ENCODE data around the gene NUCB1.
"Not testable (repeated sequence)": the region's sequence is repeated elsewhere in the genome, so short reads cannot be mapped to it uniquely, and the experiment has no call there.

Gene NUCB1

DNA sequence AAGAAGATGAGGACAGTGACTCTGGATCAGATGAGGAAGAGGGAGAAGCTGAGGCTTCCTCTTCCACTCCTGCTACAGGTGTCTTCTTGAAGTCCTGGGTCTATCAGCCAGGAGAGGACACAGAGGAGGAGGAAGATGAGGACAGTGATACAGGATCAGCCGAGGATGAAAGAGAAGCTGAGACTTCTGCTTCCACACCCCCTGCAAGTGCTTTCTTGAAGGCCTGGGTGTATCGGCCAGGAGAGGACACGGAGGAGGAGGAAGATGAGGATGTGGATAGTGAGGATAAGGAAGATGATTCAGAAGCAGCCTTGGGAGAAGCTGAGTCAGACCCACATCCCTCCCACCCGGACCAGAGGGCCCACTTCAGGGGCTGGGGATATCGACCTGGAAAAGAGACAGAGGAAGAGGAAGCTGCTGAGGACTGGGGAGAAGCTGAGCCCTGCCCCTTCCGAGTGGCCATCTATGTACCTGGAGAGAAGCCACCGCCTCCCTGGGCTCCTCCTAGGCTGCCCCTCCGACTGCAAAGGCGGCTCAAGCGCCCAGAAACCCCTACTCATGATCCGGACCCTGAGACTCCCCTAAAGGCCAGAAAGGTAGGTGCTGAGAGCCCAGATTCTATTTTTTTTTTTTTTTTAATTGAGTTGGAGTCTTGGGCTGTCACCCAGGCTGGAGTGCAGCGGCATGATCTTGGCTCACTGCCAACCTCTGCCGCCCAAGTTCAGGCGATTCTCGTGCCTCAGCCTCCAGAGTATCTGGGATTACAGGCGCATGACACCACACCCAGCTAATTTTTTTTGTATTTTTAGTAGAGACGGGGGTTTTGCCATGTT is 25.6 kb upstream of the NUCB1 start:
- DNase-seq (ENCODE audit: low read depth): peak; percentile 28

DNA sequence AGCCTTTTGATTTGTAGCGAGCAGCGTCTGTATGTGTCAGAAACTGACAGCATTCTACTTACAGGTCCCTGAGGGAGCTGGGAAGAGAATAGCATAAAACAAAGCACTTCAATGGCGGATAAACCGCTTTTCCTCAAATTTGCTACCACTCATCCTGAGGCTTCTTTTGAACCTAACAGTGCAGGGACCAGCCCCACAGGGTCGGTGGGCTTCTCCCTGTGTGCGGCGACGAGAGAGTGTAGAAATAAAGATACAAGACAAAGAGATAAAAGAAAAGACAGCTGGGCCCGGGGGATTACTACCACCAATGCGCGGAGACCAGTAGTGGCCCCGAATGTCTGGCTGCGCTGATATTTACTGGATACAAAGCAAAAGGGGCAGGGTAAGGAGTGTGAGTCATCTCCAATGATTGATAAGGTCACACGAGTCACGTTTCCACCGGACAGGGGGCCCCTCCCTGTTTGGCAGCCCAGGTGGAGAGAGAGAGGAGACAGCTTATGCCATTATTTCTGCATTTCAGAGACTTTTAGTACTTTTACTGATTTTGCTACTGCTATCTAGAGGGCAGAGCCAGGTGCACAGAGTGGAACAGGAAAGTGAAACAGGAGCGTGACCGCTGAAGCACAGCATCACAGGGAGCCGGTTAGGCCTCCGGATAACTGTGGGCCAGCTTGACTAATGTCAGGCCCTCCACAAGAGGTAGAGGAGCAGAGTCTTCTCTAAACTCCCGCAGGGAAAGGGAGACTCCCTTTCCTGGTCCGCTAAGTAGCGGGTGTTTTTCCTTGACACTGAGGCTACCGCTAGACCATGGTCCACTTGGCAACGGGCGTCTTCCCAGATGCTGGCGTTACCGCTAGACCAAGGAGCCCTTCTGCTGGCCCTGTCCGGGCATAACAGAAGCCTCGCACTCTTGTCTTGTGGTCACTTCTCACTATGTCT is 23.8 kb upstream of the NUCB1 start:
- DNase-seq (ENCODE audit: low read depth): not testable (repeated sequence)

DNA sequence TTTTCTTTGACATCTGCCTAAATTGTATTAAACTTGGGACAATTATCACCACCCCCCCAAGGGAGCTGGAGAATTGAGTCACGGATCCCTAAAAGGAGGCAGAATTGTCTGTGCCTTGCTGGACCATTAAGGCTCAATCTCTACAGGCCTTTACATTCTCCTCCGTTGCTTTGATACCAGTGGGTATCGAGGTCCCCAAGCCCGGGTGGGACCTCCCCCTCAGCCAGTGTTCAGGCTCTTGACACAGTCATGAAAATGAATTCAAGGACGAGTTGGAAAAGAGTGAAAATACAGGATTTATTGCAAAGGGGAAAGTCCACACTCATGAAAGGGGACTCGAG is 22.3 kb upstream of the NUCB1 start:
- DNase-seq (ENCODE audit: low read depth): no peak

DNA sequence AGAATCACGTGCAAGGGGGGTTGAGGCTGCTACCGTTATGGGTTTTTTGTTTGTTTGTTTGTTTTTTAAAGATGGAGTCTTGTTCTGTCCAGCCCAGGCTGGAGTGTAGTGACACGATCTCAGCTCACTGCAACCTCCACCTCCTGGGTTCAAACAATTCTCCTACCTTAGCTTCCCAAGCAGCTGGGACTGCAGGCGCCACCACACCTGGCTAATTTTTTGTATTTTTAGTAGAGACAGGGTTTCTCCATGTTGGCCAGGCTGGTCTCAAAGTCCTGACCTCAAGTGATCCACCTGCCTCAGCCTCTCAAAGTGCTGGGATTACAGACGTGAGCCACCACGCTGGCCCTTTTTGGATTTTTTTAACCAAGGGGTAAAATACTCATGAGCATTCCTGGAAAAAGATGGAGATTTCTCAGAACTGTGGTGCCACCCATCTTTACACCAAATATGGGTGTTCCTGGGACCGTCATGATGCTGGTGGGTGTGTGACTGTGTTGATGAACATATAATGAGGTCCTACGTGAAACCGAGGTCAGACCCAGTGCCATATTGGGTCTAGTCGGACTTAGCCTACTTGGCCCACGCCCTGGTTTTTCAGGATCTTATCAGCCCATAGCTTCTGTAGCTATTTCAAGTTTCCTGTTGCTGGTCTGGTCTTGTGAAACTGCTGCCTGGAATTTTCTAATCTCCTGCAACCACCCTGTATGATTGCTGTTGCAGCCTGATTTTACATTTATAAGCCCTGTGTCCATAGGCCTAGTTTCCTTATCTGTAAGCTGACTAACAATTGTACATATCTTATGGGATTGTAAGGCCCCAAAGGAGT is 21.7 kb upstream of the NUCB1 start:
- no peak for DNase-seq (ENCODE audit: low read depth)

DNA sequence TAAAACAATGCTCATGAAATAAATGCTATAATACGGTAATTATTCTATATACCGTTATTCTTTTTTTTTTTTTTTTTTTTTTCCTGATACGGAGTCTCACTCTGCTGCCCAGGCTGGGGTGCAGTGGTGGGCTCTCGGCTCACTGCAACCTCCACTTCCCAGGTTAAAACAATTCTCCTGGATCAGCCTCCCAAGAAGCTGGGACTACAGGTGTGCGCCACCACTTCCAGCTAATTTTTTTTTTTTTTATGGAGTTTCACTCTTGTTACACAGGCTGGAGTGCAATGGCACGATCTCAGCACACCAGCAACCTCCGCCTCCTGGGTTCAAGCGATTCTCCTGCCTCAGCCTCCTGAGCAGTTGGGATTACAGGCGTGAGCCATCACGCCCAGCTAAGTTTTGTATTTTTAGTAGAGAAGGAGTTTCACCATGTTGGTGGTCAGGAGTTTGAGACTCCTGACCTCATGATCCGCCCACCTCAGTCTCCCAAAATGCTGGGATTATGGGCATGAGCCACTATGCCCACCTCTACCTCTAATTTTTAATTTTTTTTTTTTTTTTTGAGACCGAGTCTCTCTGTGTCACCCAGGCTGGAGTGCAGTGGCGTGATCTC is 21.0 kb upstream of the NUCB1 start:
- no peak for DNase-seq (ENCODE audit: low read depth)

DNA sequence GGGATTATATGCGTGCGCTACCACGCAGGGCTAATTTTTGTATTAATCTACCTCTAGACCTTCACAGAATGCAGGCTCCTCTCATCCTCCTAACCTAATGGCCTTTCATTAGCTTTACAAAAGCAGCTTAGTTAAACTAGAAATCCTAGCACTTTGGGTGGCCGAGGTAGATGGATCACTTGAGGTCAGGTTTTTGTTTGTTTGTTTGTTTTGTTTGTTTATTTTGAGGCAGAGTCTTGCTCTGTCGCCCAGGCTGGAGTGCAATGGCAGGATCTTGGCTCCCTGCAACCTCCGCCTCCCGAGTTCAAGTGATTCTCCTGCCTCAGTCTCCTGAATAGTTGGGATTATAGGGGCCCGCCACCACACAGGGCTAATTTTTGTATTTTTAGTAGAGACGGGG is 20.4 kb upstream of the NUCB1 start:
- DNase-seq (ENCODE audit: low read depth): not testable (repeated sequence)

DNA sequence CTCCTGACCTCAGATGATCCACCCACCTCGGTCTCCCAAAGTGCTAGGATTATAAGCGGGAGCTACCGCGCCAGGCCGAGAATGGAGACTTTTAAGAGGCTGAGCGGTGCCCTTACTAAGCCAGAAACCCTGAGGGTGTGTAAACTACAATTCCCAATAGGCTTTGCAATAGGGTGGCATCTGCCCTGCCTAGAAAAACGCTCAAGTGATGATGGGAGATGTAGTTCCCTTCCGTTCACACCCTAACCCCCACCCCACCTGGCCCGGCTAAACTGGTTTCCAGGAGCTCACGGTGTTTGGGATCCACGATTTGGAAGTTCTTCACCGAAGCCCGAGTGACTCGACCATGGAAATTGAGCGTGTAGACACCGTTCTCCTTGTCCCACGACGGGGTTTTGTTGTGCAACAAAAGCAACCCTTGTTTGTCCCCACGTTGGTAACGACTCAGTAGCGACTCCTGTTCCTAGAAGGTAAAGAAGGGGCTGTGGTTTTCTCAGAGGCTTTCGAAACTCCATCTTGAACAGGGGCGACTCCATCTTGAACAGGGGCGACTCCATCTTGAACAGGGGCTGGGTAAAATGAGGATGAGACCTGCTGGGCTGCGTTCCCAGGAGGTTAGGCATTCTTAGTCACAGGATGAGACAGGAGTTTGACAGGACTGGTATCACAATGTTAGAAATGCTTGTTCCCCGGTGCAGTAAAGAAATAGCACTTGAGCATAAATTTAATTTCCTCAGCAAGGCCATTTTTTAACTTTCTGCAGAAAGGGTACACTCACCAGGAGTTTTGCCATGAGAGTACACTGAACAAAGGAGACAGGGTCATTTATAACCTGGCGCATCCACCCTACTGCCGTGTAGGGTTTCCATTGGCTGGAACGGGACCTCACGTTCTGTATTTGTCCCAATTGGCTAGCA is 18.1 kb upstream of the NUCB1 start:
- DNase-seq (ENCODE audit: low read depth): no peak

DNA sequence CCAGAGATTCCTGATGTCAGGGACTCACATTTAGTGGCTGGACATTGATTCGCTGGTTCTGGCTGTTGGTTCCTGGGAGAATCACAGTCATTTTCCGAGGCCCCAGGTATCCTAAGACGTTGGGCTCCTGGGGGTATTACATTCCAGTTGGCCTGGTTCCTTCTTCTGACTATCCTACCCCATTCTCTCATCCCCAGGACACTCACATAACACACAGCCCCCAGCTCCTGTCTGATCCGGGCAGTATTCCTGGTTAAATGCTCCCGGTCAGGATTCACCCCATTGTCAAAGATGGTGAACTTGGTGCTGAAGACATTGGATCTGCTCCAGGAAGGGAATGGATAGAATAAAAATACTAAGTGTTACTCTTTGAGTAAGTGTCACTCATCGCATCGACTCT is 16.4 kb upstream of the NUCB1 start:
- no peak for DNase-seq (ENCODE audit: low read depth)

DNA sequence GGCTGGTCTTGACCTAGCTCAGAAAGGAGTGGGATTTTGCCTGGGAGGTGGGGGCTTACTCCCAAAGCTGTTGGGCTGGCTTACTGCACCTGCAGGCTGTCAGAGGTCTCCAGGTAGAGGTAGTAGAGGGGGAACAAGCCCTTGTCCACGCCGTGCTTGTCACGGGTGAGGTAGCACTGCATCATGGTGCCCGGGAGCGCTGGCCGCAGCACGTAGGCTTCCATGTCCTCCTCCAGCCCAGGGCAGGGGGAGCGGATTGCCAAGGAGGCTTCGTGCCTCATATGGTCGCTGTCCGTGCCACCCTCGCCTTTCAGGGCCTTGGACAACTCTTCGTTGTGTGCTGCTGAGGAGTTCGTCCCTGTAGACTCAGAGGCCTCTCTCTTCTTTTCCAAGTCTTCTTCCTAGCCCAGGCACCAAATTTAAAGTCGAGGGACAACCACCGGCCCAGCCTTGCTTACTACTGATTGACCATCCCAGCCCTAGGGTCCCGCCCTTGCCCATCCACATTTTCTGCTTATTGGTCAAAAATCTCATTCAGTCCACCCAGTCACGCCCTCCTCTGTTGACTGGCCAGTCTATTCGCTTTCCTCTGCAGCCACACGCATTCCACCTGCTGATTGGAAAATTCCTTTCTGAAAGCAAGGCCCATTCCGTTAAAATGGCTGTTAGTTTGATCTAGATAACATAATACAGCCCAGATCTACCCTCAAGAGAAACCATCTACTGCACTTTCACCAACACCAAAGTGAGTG is 12.1 kb upstream of the NUCB1 start:
- DNase-seq (ENCODE audit: low read depth): no peak

DNA sequence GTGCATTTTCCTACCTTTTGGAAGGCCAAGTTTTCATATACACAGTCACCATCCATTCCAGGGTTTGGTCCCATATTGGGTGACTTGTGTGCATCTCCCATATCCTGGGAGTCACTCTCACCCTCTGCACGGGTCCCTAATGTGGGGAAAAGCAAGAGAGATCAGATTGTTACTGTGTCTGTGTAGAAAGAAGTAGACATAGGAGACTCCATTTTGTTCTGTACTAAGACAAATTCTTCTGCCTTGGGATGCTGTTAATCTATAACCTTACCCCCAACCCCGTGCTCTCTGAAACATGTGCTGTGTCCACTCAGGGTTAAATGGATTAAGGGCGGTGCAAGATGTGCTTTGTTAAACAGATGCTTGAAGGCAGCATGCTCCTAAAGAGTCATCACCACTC is 10.6 kb upstream of the NUCB1 start:
- DNase-seq (ENCODE audit: low read depth): not testable (repeated sequence)

DNA sequence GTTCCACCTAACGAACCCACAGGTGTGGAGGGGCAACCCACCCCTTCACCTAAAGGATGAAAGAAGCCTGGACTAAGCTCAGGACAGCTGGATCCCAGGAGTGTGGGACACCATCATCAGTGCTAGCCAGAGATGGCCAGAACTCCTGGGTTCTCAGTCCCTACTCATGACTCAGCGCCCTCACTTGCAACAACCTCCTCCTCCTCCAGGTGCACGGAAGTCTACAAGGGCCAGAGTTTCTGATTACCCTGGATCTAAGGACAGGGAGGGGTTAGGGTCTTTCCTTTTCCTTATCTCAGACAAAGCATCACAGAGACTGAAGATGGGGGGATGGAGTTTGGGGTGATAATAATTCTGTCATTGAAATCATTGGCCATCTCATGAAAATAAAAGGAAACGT is 9.6 kb upstream of the NUCB1 start:
- no peak for DNase-seq (ENCODE audit: low read depth)

DNA sequence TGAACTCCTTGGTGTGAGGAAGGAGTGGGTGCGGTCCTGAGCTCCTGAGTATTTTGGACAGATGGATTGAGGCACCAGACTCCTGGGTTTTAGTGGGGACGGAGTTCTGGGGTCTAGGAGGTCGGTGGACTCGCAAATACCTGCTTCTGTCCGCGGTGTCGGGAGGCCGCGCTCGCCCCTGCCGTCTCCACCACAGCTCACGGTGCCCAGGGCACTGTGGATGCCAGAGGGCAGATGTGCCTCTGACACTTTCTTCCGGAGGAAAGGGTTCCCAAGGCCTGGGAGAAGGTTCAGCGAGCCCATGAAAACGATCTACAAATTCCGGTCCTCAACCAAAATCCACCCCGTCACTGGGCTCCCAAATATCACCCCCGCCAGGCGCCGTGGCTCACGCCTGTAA is 4.9 kb upstream of the NUCB1 start:
- DNase-seq (ENCODE audit: low read depth): no peak

DNA sequence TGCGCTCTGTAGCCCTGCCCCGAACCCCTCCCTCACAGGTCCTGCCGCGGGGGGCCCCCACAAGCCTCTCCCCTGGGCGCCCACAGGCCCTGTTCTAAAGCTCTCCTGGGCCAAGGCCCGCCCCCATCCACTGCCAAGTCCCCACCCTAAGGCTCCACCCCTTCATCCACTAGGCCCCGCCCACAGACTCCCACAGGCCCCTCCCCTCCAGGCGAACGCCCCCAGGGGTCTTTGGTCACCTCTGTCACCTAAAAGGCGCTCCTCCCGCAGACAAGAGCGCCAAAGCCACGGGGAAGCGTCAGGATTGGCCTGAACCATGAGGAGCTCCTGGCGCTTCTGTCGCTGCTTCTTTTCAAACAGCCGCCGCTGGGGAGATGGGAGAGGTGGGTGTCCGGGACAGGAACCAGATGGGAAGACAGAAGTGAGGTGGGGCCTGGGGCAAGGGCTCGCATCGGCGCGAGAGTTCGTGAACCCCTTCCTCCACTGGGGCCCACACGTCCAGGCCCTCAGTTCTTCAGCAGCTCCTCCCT is 3.9 kb upstream of the NUCB1 start:
- no peak for DNase-seq (ENCODE audit: low read depth)

DNA sequence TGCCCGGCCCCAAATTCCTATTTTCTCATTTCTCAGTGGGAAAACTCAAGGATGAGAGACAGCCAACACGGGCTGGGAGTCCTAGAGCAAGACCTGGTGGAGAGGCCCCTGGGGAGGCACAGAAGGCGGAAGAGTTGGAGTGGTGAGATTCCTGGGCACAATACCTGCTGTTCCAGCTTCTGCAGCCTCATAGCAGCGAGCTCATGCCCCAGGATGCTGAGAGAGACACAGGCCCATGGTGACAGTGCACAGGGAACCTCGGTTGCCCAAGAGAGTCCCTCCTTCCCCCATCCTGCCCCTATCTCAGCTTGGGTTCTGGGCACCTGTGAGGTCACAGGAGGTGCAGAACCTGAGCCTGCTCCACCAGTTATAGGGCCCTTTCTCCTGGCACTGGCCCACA is 2.9 kb upstream of the NUCB1 start:
- no peak for DNase-seq (ENCODE audit: low read depth)

DNA sequence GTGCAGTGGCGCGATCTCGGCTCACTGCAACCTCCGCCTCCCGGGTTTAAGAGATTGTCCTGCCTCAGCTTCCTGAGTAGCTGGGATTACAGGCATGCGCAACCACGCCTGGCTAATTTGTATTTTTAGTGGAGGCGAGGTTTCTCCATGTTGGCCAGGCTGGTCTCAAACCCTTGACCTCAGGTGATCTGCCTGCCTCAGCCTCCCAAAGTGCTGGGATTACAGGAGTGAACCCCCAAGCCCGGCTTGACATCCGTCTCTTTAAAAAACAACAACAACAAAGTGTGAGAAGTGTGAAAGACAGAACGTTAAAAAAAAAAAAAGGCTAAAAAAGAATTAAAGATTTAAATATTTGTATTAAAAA is 744 bp upstream of the NUCB1 start:
- not testable (repeated sequence) for DNase-seq (ENCODE audit: low read depth)

DNA sequence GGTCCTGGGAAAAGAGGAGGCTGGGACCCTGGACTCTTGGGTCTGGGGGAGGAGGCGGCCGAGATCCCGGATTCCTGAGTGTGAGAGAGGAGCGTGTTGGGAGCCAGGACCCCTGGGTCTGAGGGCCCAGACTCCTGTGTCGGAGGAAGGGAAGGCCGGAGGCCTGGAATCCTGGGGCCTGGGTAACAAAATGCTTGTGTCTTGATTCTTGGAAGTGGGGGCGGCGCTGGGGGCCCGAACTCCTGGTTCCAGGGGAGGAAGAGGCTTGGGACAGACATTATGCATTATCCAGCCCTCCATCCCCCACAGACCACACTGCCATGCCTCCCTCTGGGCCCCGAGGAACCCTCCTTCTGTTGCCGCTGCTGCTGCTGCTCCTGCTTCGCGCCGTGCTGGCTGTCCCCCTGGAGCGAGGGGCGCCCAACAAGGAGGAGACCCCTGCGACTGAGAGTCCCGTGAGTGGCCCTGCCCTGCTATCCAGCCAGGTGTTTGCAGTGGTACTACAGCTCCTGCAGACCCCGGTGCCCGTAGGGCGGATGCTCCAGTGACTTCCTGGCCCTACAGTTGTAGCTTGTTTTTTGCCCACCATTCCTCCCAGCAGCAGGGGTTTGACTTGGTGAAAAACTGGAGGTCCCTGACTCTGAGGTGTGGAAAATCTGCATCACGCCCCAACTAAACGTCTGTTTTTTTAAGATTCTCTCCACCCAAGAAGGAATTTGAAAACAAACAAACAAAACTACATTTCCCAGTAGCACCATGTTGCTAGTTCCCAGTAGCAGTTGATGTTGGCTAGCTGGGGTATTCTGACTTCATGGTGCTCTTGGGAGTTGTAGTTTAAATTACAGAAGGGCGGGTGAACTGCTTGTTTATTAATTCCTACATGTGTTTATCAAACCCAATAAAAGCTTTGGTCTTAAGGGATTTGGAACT is 630 bp downstream of the NUCB1 start:
- DNase-seq (ENCODE audit: low read depth): no peak

DNA sequence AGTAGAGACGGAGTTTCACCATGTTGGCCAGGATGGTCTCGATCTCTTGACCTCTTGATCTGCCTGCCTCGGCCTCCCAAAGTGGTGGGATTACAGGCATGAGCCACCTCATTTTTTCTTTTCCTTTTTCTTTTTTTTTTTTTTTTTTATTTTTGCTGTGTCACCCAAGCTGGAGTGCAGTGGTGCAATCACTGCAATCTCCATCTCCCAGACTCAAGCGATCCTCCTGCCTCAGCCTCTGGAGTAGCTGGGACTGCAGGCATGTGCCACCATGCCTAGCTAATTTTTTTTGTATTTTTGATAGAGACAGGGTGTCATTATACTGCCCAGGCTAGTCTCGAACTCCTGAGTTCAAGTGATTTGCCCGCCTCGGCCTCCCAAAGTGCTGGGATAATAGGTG is 2.2 kb downstream of the NUCB1 start:
- DNase-seq (ENCODE audit: low read depth): not testable (repeated sequence)

DNA sequence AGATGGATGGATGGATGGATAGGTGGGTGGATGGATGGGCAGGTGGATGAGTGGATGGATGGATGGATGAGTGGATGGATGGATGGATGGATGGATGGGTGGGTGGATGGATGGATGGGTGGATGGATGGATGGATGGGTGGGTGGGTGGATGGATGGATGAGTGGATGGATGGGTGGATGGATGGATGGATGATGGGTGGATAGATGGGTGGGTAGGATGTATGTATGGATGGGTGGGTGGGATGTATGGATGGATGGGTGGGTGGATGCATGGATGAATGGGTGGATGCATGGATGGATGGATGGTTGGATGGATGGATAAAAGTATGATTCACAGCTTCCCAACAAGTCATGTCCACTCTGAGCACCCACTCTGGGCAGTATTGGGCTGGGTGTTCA is 3.7 kb downstream of the NUCB1 start:
- not testable (repeated sequence) for DNase-seq (ENCODE audit: low read depth)

DNA sequence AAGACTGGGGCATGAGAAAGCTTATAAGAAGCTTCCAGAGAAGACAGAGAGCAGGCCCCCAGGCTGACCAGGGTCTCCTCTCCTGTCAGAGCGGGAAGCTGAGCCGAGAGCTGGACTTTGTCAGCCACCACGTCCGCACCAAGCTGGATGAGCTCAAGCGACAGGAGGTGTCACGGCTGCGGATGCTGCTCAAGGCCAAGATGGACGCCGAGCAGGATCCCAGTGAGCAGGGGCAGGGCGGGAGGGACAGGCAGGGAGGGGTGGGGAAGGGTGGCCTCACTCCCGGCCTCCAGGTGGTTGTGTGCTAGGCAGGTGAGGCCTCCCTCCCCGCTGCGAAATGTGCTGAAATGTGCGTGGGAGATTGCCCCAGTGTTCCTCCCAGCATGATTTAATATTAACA is 5.6 kb downstream of the NUCB1 start:
- no peak for DNase-seq (ENCODE audit: low read depth)

Data from activated T-helper 1 cell treated with Interleukin-2 at 50 U/mL for 16 hours (primary cell).